ENCODE results near the gene GADD45G.

GRCh38 chr9:89626741-89627265 is 22.0 kb downstream of the GADD45G start:
- TF ChIP-seq CTCF (conservative IDR thresholded peaks at IDR 0.05; ENCODE audit: low read depth in 2 of 2) (no peak), CREB1 (CRISPR knock-in tag; IDR thresholded peaks at IDR 0.05; ENCODE audit: low read depth) (no peak), EZH2 (IDR thresholded peaks at IDR 0.05; ENCODE audit: low read depth, unreplicated experiment) (no peak), EZH2phosphoT487 (IDR thresholded peaks at IDR 0.05; ENCODE audit: unreplicated experiment) (no peak), NANOG (IDR thresholded peaks at IDR 0.05; ENCODE audit: borderline replicate concordance) (no peak), REST (IDR thresholded peaks at IDR 0.05; ENCODE audit: unreplicated experiment) (no peak), ZNF331 (CRISPR knock-in tag; IDR thresholded peaks at IDR 0.05; ENCODE audit: low read depth) (no peak), POLR2AphosphoS5 (IDR thresholded peaks at IDR 0.05; ENCODE audit: low read depth) (no peak)
